HepG2 (cell line): ENCODE results near the gene MEA1. TPM values are rescaled to one million over a fixed set of nuclear protein-coding genes. Genes with fewer than 3 reads are reported as not detected.

ENCODE experiments used
- ATAC-seq: fragments of 200-7000 bp; cut with Tn5 transposase; 3 replicates; pipeline ENCODE4 v1.9.1; 2020; ENCODE audit warnings: mild to moderate bottlenecking, moderate library complexity
- BruUV-seq: library from RNA; stranded (reverse); fragments of 400-500 nt; replicated peaks from 2 replicates; lab custom pipeline; 2021; lab: Mats Ljungman, UMichigan
- CTCF ChIA-PET: fragments of 300-600 bp; formaldehyde crosslinking; extraction: SDS; loops from one replicate; lab custom pipeline; 2021; ENCODE audit warnings: low total read pairs, inconsistent platforms, low intra/inter-chr PET ratio; lab: Yijun Ruan, JAX
- POLR2A ChIA-PET: fragments of 350-600 bp; sonication (Branson Sonifier 250); formaldehyde crosslinking; loops from one replicate; lab custom pipeline; 2020; ENCODE audit warnings: antibody characterized with exemption, inconsistent platforms; lab: Yijun Ruan, JAX
- DNase-seq: peaks from one replicate; pipeline ENCODE4 v3.0.0-alpha.2; 2015; ENCODE audit warnings: low spot score
- FAIRE-seq: peaks from 3 replicates; lab custom pipeline; 2011; peaks lifted over from hg19 to GRCh38; lab: Jason Lieb, UNC
- H2AFZ ChIP-seq: one replicate; pipeline ENCODE4 v1.6.1; 2011; ENCODE audit warnings: low read length, inconsistent platforms
- H3K27ac ChIP-seq: fragments of 300-600 bp; 3 replicates; pipeline ENCODE4 v1.8.0; 2011; ENCODE audit warnings: mixed run types, mild to moderate bottlenecking, mixed read lengths, low read length, inconsistent platforms; ENCODE audit not compliant: insufficient read depth; ENCODE audit errors: extremely low read length
- H3K27me3 ChIP-seq, 2 experiments: fragments of 200-600 bp in 1 of 2; 2 replicates in 1 of 2; 3 replicates in 1 of 2; pipeline versions ENCODE4 v1.6.0 to v1.8.0; 2011; ENCODE audit warnings: low read length in 2 of 2, mild to moderate bottlenecking in 2 of 2, moderate library complexity in 2 of 2, inconsistent platforms in 1 of 2; ENCODE audit not compliant: insufficient read depth in 2 of 2, control insufficient read depth in 1 of 2
- H3K36me3 ChIP-seq, 2 experiments: fragments of 200-600 bp in 1 of 2; replicated peaks in 1 of 2; 2 replicates in 1 of 2; 3 replicates in 1 of 2; pipeline versions ENCODE4 v1.5.1 to v1.8.0; 2011; ENCODE audit warnings: low read length in 2 of 2, inconsistent platforms in 1 of 2; ENCODE audit not compliant: insufficient read depth in 2 of 2, control insufficient read depth in 1 of 2
- H3K4me1 ChIP-seq: 2 replicates; pipeline ENCODE4 v1.5.1; 2012; ENCODE audit warnings: low read length, inconsistent platforms; ENCODE audit not compliant: insufficient read depth
- H3K4me2 ChIP-seq: 2 replicates; pipeline ENCODE4 v1.6.0; 2011; ENCODE audit warnings: low read depth, low read length, inconsistent platforms
- H3K4me3 ChIP-seq, 3 experiments: fragments of 200-600 bp in 1 of 3; sonication (generic), shearing (Covaris generic) in 1 of 3; replicated peaks in 1 of 3; 2 replicates each; pipeline ENCODE4 v1.5.1; 2011 to 2016; ENCODE audit warnings: low read length in 3 of 3, inconsistent platforms in 2 of 3, low read depth in 2 of 3, mild to moderate bottlenecking in 2 of 3, control low read depth in 1 of 3, mixed read lengths in 1 of 3; ENCODE audit not compliant: insufficient read depth in 1 of 3
- H3K79me2 ChIP-seq: one replicate; pipeline ENCODE4 v1.6.1; 2011; ENCODE audit warnings: low read length, inconsistent platforms; ENCODE audit not compliant: insufficient read depth
- H3K9ac ChIP-seq: 2 replicates; pipeline ENCODE4 v1.6.0; 2011; ENCODE audit warnings: mild to moderate bottlenecking, low read depth, low read length, inconsistent platforms; ENCODE audit not compliant: insufficient read depth
- H3K9me3 ChIP-seq: 2 replicates; pipeline ENCODE4 v1.5.1; 2012; ENCODE audit warnings: mild to moderate bottlenecking, low read length
- H4K20me1 ChIP-seq: 2 replicates; pipeline ENCODE4 v1.6.0; 2011; ENCODE audit warnings: inconsistent platforms, mild to moderate bottlenecking, low read length, moderate library complexity; ENCODE audit not compliant: insufficient read depth
- ARID2 ChIP-seq: sonication (generic); formaldehyde crosslinking; IDR thresholded peaks from 2 replicates; pipeline ENCODE4 v1.8.1; 2022; ENCODE audit warnings: mild to moderate bottlenecking, missing genetic modification reagents, borderline replicate concordance
- ELF1 ChIP-seq: sonication (generic); formaldehyde crosslinking; IDR thresholded peaks from 2 replicates; pipeline ENCODE4 v1.4.0; 2020; ENCODE audit warnings: missing genetic modification reagents
- KLF13 ChIP-seq: sonication (generic); formaldehyde crosslinking; IDR thresholded peaks from 2 replicates; pipeline ENCODE4 v1.4.0; 2020; ENCODE audit warnings: mild to moderate bottlenecking, missing genetic modification reagents
- SNAPC5 ChIP-seq: sonication (generic); formaldehyde crosslinking; IDR thresholded peaks from 2 replicates; pipeline ENCODE4 v1.8.1; 2023; ENCODE audit warnings: mild to moderate bottlenecking, missing genetic modification reagents, borderline replicate concordance
- THAP11 ChIP-seq: IDR thresholded peaks from 2 replicates; pipeline ENCODE4 v1.6.1; 2016; ENCODE audit warnings: missing biosample characterization, missing genetic modification reagents
- ZNF382 ChIP-seq: sonication (generic); formaldehyde crosslinking; IDR thresholded peaks from 2 replicates; pipeline ENCODE4 v1.5.0; 2020; ENCODE audit warnings: missing genetic modification reagents, mild to moderate bottlenecking, borderline replicate concordance
- WGBS: methylation state at CpG from one replicate; pipeline ENCODE4 v1.1.6; 2017; ENCODE audit warnings: low lambda C conversion rate; 5-methylcytosine and 5-hydroxymethylcytosine counted together
- in situ Hi-C: cut with HindIII; loops from 2 replicates; pipeline ENCODE4 v1.10.0; 2017; ENCODE audit warnings: low pct_unique_long_range_greater_than_20kb; ENCODE audit not compliant: extremely low pct_ligation_motif_present
- intact Hi-C: fragments of 100-400 bp; cut with micrococcal nuclease; formaldehyde crosslinking; loops from one replicate; pipeline ENCODE4 v1.10.0; 2022; ENCODE audit not compliant: unreplicated experiment
- polyA plus RNA-seq, 8 experiments: library from polyadenylated mRNA; depleted of rRNA in 3 of 8; stranded (reverse) in 7 of 8; unstranded in 1 of 8; fragments of >200 nt; fragmentation: Illumina TruSeq in 4 of 8; extraction: Trizol in 4 of 8; gene quantifications; 2 replicates each; pipeline versions ENCODE4 v1.2.1 to v1.2.3, GENCODE V29; 2011 to 2016; ENCODE audit warnings: low read depth in 4 of 8, missing spikeins in 1 of 8, mixed read lengths in 1 of 8; ENCODE audit not compliant: insufficient read depth in 1 of 8
- total RNA-seq, 5 experiments: library from RNA; depleted of rRNA; stranded (reverse); fragments of >200 nt; fragmentation: Illumina TruSeq; extraction: Trizol; gene quantifications; 2 replicates each; pipeline ENCODE4 v1.2.3, GENCODE V29; 2016; ENCODE audit warnings: low read depth in 1 of 5
- TF ChIP-seq, protein P1 (sequence below): sonication (generic); formaldehyde crosslinking; IDR thresholded peaks from 2 replicates; pipeline ENCODE4 v1.4.0; 2020; ENCODE audit warnings: mild to moderate bottlenecking, missing genetic modification reagents

MEA1 gene
- total and polyA plus RNA-seq, 2 of the 13 experiments (the other 11 are each of a cell fraction or from before 2014, with no cell fraction given): 75.6 to 86.2 TPM

DNA sequence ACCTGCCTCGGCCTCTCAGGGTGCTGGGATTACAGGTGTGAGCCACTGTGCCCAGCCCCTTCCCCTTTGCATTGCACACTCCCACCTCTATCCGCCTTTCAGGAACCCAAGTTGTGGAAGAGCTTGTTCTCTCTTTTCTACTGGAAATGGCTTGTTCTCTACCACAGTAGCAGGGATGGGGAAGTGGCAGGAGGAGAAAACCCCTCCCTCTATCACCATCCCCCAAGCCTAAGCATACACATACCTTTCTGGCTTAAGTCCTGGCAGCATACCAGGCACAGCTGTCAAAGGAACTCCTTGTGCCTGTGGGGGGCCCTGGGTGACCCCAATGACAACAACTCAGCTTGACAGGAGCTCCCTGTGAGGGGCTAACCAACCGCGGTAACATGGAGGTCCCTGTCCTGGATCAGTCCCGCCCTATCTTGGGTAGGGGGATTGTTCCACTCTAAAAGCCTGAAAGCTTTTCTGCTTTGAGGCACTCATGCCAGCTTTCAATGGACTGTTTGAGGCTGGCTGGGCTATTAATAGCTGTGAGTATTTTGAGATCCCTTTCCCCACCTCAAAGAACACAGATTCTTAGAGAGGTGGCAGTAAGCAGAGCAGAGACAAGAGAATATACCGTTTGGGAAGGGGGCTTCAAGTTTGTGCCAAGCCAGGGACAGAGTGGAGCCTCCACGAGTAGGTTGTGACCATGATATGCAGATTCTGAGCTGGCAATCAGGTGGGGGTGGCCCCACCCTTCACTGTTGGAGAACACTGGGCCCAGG lies 2.6 kb upstream of the MEA1 start:
- ChIA-PET CTCF (no interaction called here), POLR2A (interaction anchor here (1.6 to 5.3 kb wide), 3 partner anchors 32 to 44 kb away, joined by 5 to 76 read pairs (median 45); partner anchors contain the start of genes CUL7, KLC4, MRPL2 and PPP2R5D)
- 91% methylated on average over 7 of the region's 7 CpGs for WGBS
- BruUV-seq: no TSS peak
- no peaks in the 10 kb centered on the region for H3K9me3 ChIP-seq
- no peaks in the 10 kb centered on the region; a peak in 1 of 5 replicates for H3K27me3 ChIP-seq
- intact Hi-C loops (no loop called here), in situ Hi-C loops (no loop called here)
- no peak overlapping the region for H3K4me2 ChIP-seq
- DNase-seq (no peak), FAIRE-seq (no peak), ATAC-seq (no peak)
- H3K9ac ChIP-seq: peak overlapping the region; percentile 34; the same call in 1 of the 2 replicates
- peaks cover 34% of the 10 kb centered on the region for H3K79me2 ChIP-seq
- peaks cover 17 to 42% of the 10 kb centered on the region in 2 experiments for H3K36me3 ChIP-seq
- no peaks in the 10 kb centered on the region for H4K20me1 ChIP-seq
- H3K4me1 ChIP-seq: peaks cover 50% of the 10 kb centered on the region
- H2AFZ ChIP-seq: no peak overlapping the region
- TF ChIP-seq THAP11 (CRISPR knock-in tag) (no peak), ARID2 (CRISPR knock-in tag) (no peak), KLF13 (no peak), ELF1 (no peak), ZNF382 (no peak), SNAPC5 (CRISPR knock-in tag) (no peak)
- TF ChIP-seq, protein P1, sequence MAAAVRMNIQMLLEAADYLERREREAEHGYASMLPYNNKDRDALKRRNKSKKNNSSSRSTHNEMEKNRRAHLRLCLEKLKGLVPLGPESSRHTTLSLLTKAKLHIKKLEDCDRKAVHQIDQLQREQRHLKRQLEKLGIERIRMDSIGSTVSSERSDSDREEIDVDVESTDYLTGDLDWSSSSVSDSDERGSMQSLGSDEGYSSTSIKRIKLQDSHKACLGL (CRISPR knock-in tag): no peak
- H3K4me3 ChIP-seq: no peak overlapping the region
- H3K27ac ChIP-seq: no peak overlapping the region
